ENCODE measurements around the gene PPEF2. TPM values are rescaled to one million over a fixed set of nuclear protein-coding genes. Genes with fewer than 3 reads are reported as not detected.

PPEF2 gene
- total and polyA plus RNA-seq, 10 of the 15 experiments (the other 5 are each of a cell fraction or from before 2014, with no cell fraction given): not detected

Small RNAs within 50 kb of the gene (small RNA-seq; reads per million reads assigned to genes)
- gene RNU2-16P: not detected

Other genes with a start within 250 kb of the PPEF2 start
Only the 7 nearest of the 9 such genes appear.
- 58.9 and 69.6 TPM in 2 replicates for gene USO1, start 177.9 kb downstream of the PPEF2 start, total RNA-seq (2014; rRNA removed)
- gene USO1, start 177.9 kb downstream of the PPEF2 start, total RNA-seq (2014; rRNA removed; fragmentation: Illumina TruSeq; extraction: Trizol): 78.9 and 79.7 TPM in 2 replicates
- 44.2 and 49.2 TPM in 2 replicates for gene USO1, start 177.9 kb downstream of the PPEF2 start, total RNA-seq (2021)
- 64.5 and 102 TPM in 2 replicates for gene USO1, start 177.9 kb downstream of the PPEF2 start, polyA plus RNA-seq (2011; rRNA removed)
- gene USO1, start 177.9 kb downstream of the PPEF2 start, polyA plus RNA-seq (2014; fragmentation: Illumina TruSeq; extraction: Trizol): 69.0 and 85.5 TPM in 2 replicates
- gene USO1, start 177.9 kb downstream of the PPEF2 start, polyA plus RNA-seq (2014; fragmentation: Nextera tagmentation; extraction: Ambion mirVana): 10 to 100 TPM; 19.4 to 25.3 TPM
- gene USO1, start 177.9 kb downstream of the PPEF2 start, polyA plus RNA-seq (2014; rRNA removed): 36.4 and 42.3 TPM in 2 replicates
- gene USO1, start 177.9 kb downstream of the PPEF2 start, polyA plus RNA-seq (2016; fragmentation: Nextera tagmentation; extraction: Ambion mirVana): 10 to 100 TPM; 60.3 to 62.9 TPM
- gene NAAA, start 38.6 kb upstream of the PPEF2 start, total RNA-seq (2014; rRNA removed): 3.3 and 4.0 TPM in 2 replicates
- gene NAAA, start 38.6 kb upstream of the PPEF2 start, total RNA-seq (2014; rRNA removed; fragmentation: Illumina TruSeq; extraction: Trizol): 1.9 and 2.9 TPM in 2 replicates
- gene NAAA, start 38.6 kb upstream of the PPEF2 start, total RNA-seq (2021): 3.4 and 4.9 TPM in 2 replicates
- gene NAAA, start 38.6 kb upstream of the PPEF2 start, polyA plus RNA-seq (2011; rRNA removed): 0.60 and 0.71 TPM in 2 replicates
- 3.2 and 3.3 TPM in 2 replicates for gene NAAA, start 38.6 kb upstream of the PPEF2 start, polyA plus RNA-seq (2014; fragmentation: Illumina TruSeq; extraction: Trizol)
- gene NAAA, start 38.6 kb upstream of the PPEF2 start, polyA plus RNA-seq (2014; fragmentation: Nextera tagmentation; extraction: Ambion mirVana): 1 to 10 TPM; 1.2 to 1.4 TPM
- gene NAAA, start 38.6 kb upstream of the PPEF2 start, polyA plus RNA-seq (2014; rRNA removed): 2.8 and 4.2 TPM in 2 replicates
- 1 to 10 TPM; 1.9 to 4.0 TPM for gene NAAA, start 38.6 kb upstream of the PPEF2 start, polyA plus RNA-seq (2016; fragmentation: Nextera tagmentation; extraction: Ambion mirVana)
- gene SDAD1, start 88.5 kb upstream of the PPEF2 start, total RNA-seq (2014; rRNA removed): 20.5 and 21.2 TPM in 2 replicates
- 34.8 and 36.7 TPM in 2 replicates for gene SDAD1, start 88.5 kb upstream of the PPEF2 start, total RNA-seq (2014; rRNA removed; fragmentation: Illumina TruSeq; extraction: Trizol)
- 34.0 and 34.3 TPM in 2 replicates for gene SDAD1, start 88.5 kb upstream of the PPEF2 start, total RNA-seq (2021)
- gene SDAD1, start 88.5 kb upstream of the PPEF2 start, polyA plus RNA-seq (2011; rRNA removed): 27.1 and 35.6 TPM in 2 replicates
- gene SDAD1, start 88.5 kb upstream of the PPEF2 start, polyA plus RNA-seq (2014; fragmentation: Illumina TruSeq; extraction: Trizol): 45.5 and 48.2 TPM in 2 replicates
- gene SDAD1, start 88.5 kb upstream of the PPEF2 start, polyA plus RNA-seq (2014; fragmentation: Nextera tagmentation; extraction: Ambion mirVana): 10 to 100 TPM; 46.0 to 84.4 TPM
- 18.5 and 22.3 TPM in 2 replicates for gene SDAD1, start 88.5 kb upstream of the PPEF2 start, polyA plus RNA-seq (2014; rRNA removed)
- 10 to 100 TPM; 63.3 to 75.0 TPM for gene SDAD1, start 88.5 kb upstream of the PPEF2 start, polyA plus RNA-seq (2016; fragmentation: Nextera tagmentation; extraction: Ambion mirVana)
- gene CXCL9, start 105.1 kb upstream of the PPEF2 start, total RNA-seq (2014; rRNA removed): 0.06 and 0.38 TPM in 2 replicates
- 0.22 and 0.32 TPM in 2 replicates for gene CXCL9, start 105.1 kb upstream of the PPEF2 start, total RNA-seq (2014; rRNA removed; fragmentation: Illumina TruSeq; extraction: Trizol)
- gene CXCL9, start 105.1 kb upstream of the PPEF2 start, total RNA-seq (2021): 0.19 and 0.21 TPM in 2 replicates
- 0.03 TPM in 1 of 2 replicates, not detected in the other for gene CXCL9, start 105.1 kb upstream of the PPEF2 start, polyA plus RNA-seq (2011; rRNA removed)
- 0.46 and 1.0 TPM in 2 replicates for gene CXCL9, start 105.1 kb upstream of the PPEF2 start, polyA plus RNA-seq (2014; fragmentation: Illumina TruSeq; extraction: Trizol)
- gene CXCL9, start 105.1 kb upstream of the PPEF2 start, polyA plus RNA-seq (2014; fragmentation: Nextera tagmentation; extraction: Ambion mirVana): under 1 TPM; 0.03 to 0.07 TPM
- gene CXCL9, start 105.1 kb upstream of the PPEF2 start, polyA plus RNA-seq (2014; rRNA removed): 0.24 and 0.32 TPM in 2 replicates
- under 1 TPM; 0.23 to 0.25 TPM for gene CXCL9, start 105.1 kb upstream of the PPEF2 start, polyA plus RNA-seq (2016; fragmentation: Nextera tagmentation; extraction: Ambion mirVana)
- 1.8 and 3.2 TPM in 2 replicates for gene CXCL10, start 121.0 kb upstream of the PPEF2 start, total RNA-seq (2014; rRNA removed)
- gene CXCL10, start 121.0 kb upstream of the PPEF2 start, total RNA-seq (2014; rRNA removed; fragmentation: Illumina TruSeq; extraction: Trizol): 2.7 and 2.8 TPM in 2 replicates
- gene CXCL10, start 121.0 kb upstream of the PPEF2 start, total RNA-seq (2021): 1.3 and 2.2 TPM in 2 replicates
- 0.46 and 0.88 TPM in 2 replicates for gene CXCL10, start 121.0 kb upstream of the PPEF2 start, polyA plus RNA-seq (2011; rRNA removed)
- 2.4 and 4.6 TPM in 2 replicates for gene CXCL10, start 121.0 kb upstream of the PPEF2 start, polyA plus RNA-seq (2014; fragmentation: Illumina TruSeq; extraction: Trizol)
- gene CXCL10, start 121.0 kb upstream of the PPEF2 start, polyA plus RNA-seq (2014; fragmentation: Nextera tagmentation; extraction: Ambion mirVana): 10 to 100 TPM in 1 of 2 experiments, 1 to 10 TPM in 1; 7.7 to 10.4 TPM
- gene CXCL10, start 121.0 kb upstream of the PPEF2 start, polyA plus RNA-seq (2014; rRNA removed): 0.99 and 2.0 TPM in 2 replicates
- gene CXCL10, start 121.0 kb upstream of the PPEF2 start, polyA plus RNA-seq (2016; fragmentation: Nextera tagmentation; extraction: Ambion mirVana): 10 to 100 TPM; 15.5 to 19.5 TPM
- gene CXCL11, start 133.6 kb upstream of the PPEF2 start, total RNA-seq (2014; rRNA removed): not detected in 2 replicates
- not detected in 2 replicates for gene CXCL11, start 133.6 kb upstream of the PPEF2 start, total RNA-seq (2014; rRNA removed; fragmentation: Illumina TruSeq; extraction: Trizol)
- not detected in 2 replicates for gene CXCL11, start 133.6 kb upstream of the PPEF2 start, total RNA-seq (2021)
- gene CXCL11, start 133.6 kb upstream of the PPEF2 start, polyA plus RNA-seq (2011; rRNA removed): not detected in 2 replicates
- 0.17 TPM in 1 of 2 replicates, not detected in the other for gene CXCL11, start 133.6 kb upstream of the PPEF2 start, polyA plus RNA-seq (2014; fragmentation: Illumina TruSeq; extraction: Trizol)
- under 1 TPM in 1 of 2 experiments, not detected in 1; 0.04 TPM for gene CXCL11, start 133.6 kb upstream of the PPEF2 start, polyA plus RNA-seq (2014; fragmentation: Nextera tagmentation; extraction: Ambion mirVana)
- not detected in 2 replicates for gene CXCL11, start 133.6 kb upstream of the PPEF2 start, polyA plus RNA-seq (2014; rRNA removed)
- gene CXCL11, start 133.6 kb upstream of the PPEF2 start, polyA plus RNA-seq (2016; fragmentation: Nextera tagmentation; extraction: Ambion mirVana): not detected
- gene ART3, start 172.3 kb upstream of the PPEF2 start, total RNA-seq (2014; rRNA removed): not detected in 2 replicates
- not detected in 2 replicates for gene ART3, start 172.3 kb upstream of the PPEF2 start, total RNA-seq (2014; rRNA removed; fragmentation: Illumina TruSeq; extraction: Trizol)
- gene ART3, start 172.3 kb upstream of the PPEF2 start, total RNA-seq (2021): 0.13 TPM in 1 of 2 replicates, not detected in the other
- not detected in 2 replicates for gene ART3, start 172.3 kb upstream of the PPEF2 start, polyA plus RNA-seq (2011; rRNA removed)
- gene ART3, start 172.3 kb upstream of the PPEF2 start, polyA plus RNA-seq (2014; fragmentation: Illumina TruSeq; extraction: Trizol): 0.18 TPM in 1 of 2 replicates, not detected in the other
- gene ART3, start 172.3 kb upstream of the PPEF2 start, polyA plus RNA-seq (2014; fragmentation: Nextera tagmentation; extraction: Ambion mirVana): under 1 TPM in 1 of 2 experiments, not detected in 1; 0.29 TPM
- 0.23 TPM in 1 of 2 replicates, not detected in the other for gene ART3, start 172.3 kb upstream of the PPEF2 start, polyA plus RNA-seq (2014; rRNA removed)
- under 1 TPM in 1 of 2 experiments, not detected in 1; 0.50 TPM for gene ART3, start 172.3 kb upstream of the PPEF2 start, polyA plus RNA-seq (2016; fragmentation: Nextera tagmentation; extraction: Ambion mirVana)

All from GM12878 (cell line).